T-cell (primary cell): ENCODE data around the gene CIC. TPM values are rescaled to one million over a fixed set of nuclear protein-coding genes. Genes with fewer than 3 reads are reported as not detected.
A peak's percentile ranks its signal among the peaks of the same experiment; 100 is the strongest.

Source experiments
- ATAC-seq, 4 experiments: fragments of 200-7000 bp in 3 of 4; fragments of 150-1000 bp in 1 of 4; cut with Tn5 transposase; replicated peaks in 1 of 4; 1 replicate in 3 of 4; 2 replicates in 1 of 4; pipeline ENCODE4 v1.10.0; 2021; ENCODE audit warnings: moderate library complexity in 3 of 4, mild to moderate bottlenecking in 2 of 4, moderate number of reproducible peaks in 1 of 4
- CTCF ChIA-PET, 2 donors: fragments of 300-600 bp; sonication (Branson Sonifier 250); formaldehyde crosslinking; loops; one replicate each; lab custom pipeline; 2022; ENCODE audit warnings: antibody characterized with exemption in 2 of 2; lab: Charles Lee
- POLR2A ChIA-PET, 2 donors: fragments of 300-600 bp; sonication (Branson Sonifier 250); formaldehyde crosslinking; loops; one replicate each; lab custom pipeline; 2022; ENCODE audit warnings: antibody characterized with exemption in 2 of 2; lab: Charles Lee
- DNase-seq, 35 experiments: peaks; one replicate each; pipeline versions ENCODE4 v3.0.0 to v3.0.0-alpha.2; 2013 to 2023
- H3K27ac ChIP-seq: one replicate; pipeline ENCODE4 v1.5.1; 2013; ENCODE audit warnings: low read length
- H3K27me3 ChIP-seq, 2 experiments: replicated peaks in 1 of 2; 1 replicate in 1 of 2; 2 replicates in 1 of 2; pipeline versions ENCODE4 v1.6.1 to v1.7.0; 2013; ENCODE audit warnings: low read length in 1 of 2, mixed read lengths in 1 of 2; ENCODE audit not compliant: control insufficient read depth in 2 of 2, insufficient read depth in 2 of 2; ENCODE audit errors: extremely low read depth in 1 of 2
- H3K36me3 ChIP-seq, 2 donors: 1 replicate in 1 of 2; 2 replicates in 1 of 2; pipeline versions ENCODE4 v1.6.1 to v1.7.0; 2013; ENCODE audit warnings: low read length in 1 of 2; ENCODE audit not compliant: control insufficient read depth in 2 of 2, insufficient read depth in 1 of 2; ENCODE audit errors: extremely low read depth in 1 of 2
- H3K4me1 ChIP-seq, 2 experiments: 1 replicate in 1 of 2; 2 replicates in 1 of 2; pipeline versions ENCODE4 v1.6.1 to v1.7.0; 2013; ENCODE audit warnings: low read length in 2 of 2, mixed read lengths in 1 of 2; ENCODE audit not compliant: insufficient read depth in 2 of 2, control insufficient read depth in 1 of 2; ENCODE audit errors: extremely low read depth in 1 of 2
- H3K4me3 ChIP-seq, 2 donors: 1 replicate in 1 of 2; 2 replicates in 1 of 2; pipeline versions ENCODE4 v1.5.1 to v1.7.0; 2013; ENCODE audit warnings: mild to moderate bottlenecking in 2 of 2, low read length in 1 of 2, moderate library complexity in 1 of 2; ENCODE audit not compliant: control insufficient read depth in 1 of 2; ENCODE audit errors: extremely low read depth in 1 of 2
- H3K9me3 ChIP-seq: 2 replicates; pipeline ENCODE4 v1.7.0; 2013
- H3K27ac Mint-ChIP-seq, 2 donors: one replicate each; pipeline ENCODE4 v1.8.0; 2020 to 2021; ENCODE audit warnings: mild to moderate bottlenecking in 2 of 2, mixed read lengths in 2 of 2
- H3K27me3 Mint-ChIP-seq, 2 donors: one replicate each; pipeline ENCODE4 v1.8.0; 2021 to 2022; ENCODE audit warnings: mixed read lengths in 2 of 2
- H3K36me3 Mint-ChIP-seq: one replicate; pipeline ENCODE4 v1.8.0; 2021; ENCODE audit warnings: mixed read lengths
- H3K4me1 Mint-ChIP-seq, 3 donors: one replicate each; pipeline ENCODE4 v1.8.0; 2020 to 2022; ENCODE audit warnings: mixed read lengths in 3 of 3, mild to moderate bottlenecking in 1 of 3
- H3K4me3 Mint-ChIP-seq, 3 donors: one replicate each; pipeline ENCODE4 v1.8.0; 2020 to 2022; ENCODE audit warnings: mild to moderate bottlenecking in 3 of 3, mixed read lengths in 3 of 3, moderate library complexity in 3 of 3
- H3K9me3 Mint-ChIP-seq, 3 donors: one replicate each; pipeline ENCODE4 v1.8.0; 2020 to 2022; ENCODE audit warnings: mixed read lengths in 3 of 3
- WGBS: methylation state at CpG from one replicate; pipeline ENCODE4 v1.1.5; 2013; ENCODE audit warnings: missing lambda C conversion rate; ENCODE audit not compliant: insufficient coverage; 5-methylcytosine and 5-hydroxymethylcytosine counted together
- total RNA-seq, 35 experiments: library from RNA in 6 of 35; stranded (reverse) in 6 of 35; fragments of 120-200 nt in 1 of 35; gene quantifications; one replicate each; pipeline versions ENCODE4 v1.2.1 to v1.2.4 and lab custom pipeline; 2013 to 2026

The CIC gene
- total RNA-seq, 5 donors from 2014 or later (not counting 1 experiment from before 2014, with no cell fraction given), result 93.9 to 110 (median 104) TPM

DNA sequence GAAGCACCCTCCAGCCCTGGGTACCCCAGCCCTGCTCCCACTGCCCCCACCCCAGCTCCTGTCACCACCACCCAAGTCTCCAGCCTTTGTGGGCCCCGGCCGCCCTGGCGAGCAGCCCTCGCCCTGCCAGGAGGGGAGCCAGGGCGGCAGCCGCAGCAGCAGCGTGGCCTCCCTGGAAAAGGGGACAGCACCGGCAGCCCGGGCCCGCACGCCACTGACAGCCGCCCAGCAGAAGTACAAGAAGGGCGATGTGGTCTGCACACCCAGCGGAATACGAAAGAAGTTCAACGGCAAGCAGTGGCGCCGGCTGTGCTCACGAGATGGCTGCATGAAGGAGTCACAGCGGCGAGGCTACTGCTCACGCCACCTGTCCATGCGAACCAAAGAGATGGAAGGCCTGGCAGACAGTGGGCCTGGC is 3.9 kb downstream of the CIC start:
- Mint-ChIP-seq H3K9me3 (no peaks in the 10 kb centered on the region), H3K27ac (no peak overlapping the region), H3K36me3 (peaks cover 16% of the 10 kb centered on the region), H3K4me3 (no peak overlapping the region), H3K4me1 (peaks cover 26 to 55% (median 47%) of the 10 kb centered on the region in 3 donors), H3K27me3 (no peaks in the 10 kb centered on the region)
- CTCF ChIA-PET, result no interaction called here
- ATAC-seq (no peak), DNase-seq (no peak)
- Histone ChIP-seq H3K27me3 (no peaks in the 10 kb centered on the region), H3K4me1 (peaks cover 17 to 71% of the 10 kb centered on the region in 2 experiments), H3K27ac (no peak overlapping the region), H3K4me3 (no peak overlapping the region), H3K9me3 (no peaks in the 10 kb centered on the region), H3K36me3 (peaks cover 19 to 35% of the 10 kb centered on the region in 2 donors)
- 97% methylated on average over 22 of the region's 23 CpGs for WGBS
- POLR2A ChIA-PET, result interaction anchor here in 1 of 2 donors (0.7 kb wide), 1 partner anchor 56 kb away, joined by 3 read pairs; no protein-coding TSS in a partner anchor

DNA sequence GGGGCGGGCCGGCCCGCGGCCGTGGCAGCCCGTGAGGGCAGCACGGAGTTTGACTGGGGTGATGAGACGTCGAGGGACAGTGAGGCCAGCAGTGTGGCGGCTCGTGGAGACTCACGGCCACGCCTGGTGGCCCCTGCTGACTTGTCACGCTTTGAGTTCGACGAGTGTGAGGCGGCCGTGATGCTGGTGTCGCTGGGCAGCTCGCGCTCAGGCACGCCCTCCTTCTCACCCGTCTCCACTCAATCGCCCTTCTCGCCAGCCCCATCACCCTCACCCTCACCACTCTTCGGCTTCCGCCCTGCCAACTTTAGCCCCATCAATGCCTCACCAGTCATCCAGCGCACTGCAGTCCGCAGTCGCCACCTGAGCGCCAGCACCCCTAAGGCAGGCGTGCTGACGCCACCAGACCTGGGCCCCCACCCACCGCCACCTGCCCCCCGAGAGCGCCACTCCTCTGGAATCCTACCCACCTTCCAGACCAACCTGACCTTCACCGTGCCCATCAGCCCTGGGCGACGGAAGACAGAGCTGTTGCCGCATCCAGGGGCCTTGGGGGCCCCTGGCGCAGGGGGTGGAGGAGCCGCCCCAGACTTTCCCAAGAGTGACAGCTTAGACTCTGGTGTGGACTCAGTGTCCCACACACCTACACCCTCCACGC is 4.5 kb downstream of the CIC start:
- H3K4me3 ChIP-seq, result no peak overlapping the region
- no peaks in the 10 kb centered on the region for H3K27me3 ChIP-seq
- peaks cover 16% of the 10 kb centered on the region for H3K36me3 Mint-ChIP-seq
- WGBS, result 97% methylated on average over 41 of the region's 43 CpGs
- DNase-seq, result no peak
- ChIA-PET POLR2A (no interaction called here), CTCF (no interaction called here)
- peaks cover 32 to 58% (median 50%) of the 10 kb centered on the region in 3 donors for H3K4me1 Mint-ChIP-seq
- H3K4me3 Mint-ChIP-seq, result no peak overlapping the region
- no peaks in the 10 kb centered on the region for H3K9me3 Mint-ChIP-seq
- H3K27ac ChIP-seq, result no peak overlapping the region
- peaks cover 19 to 35% of the 10 kb centered on the region in 2 donors for H3K36me3 ChIP-seq
- no peak for ATAC-seq
- H3K27me3 Mint-ChIP-seq, result no peaks in the 10 kb centered on the region
- H3K4me1 ChIP-seq, result peaks cover 17 to 76% of the 10 kb centered on the region in 2 experiments
- no peak overlapping the region for H3K27ac Mint-ChIP-seq
- no peaks in the 10 kb centered on the region for H3K9me3 ChIP-seq

DNA sequence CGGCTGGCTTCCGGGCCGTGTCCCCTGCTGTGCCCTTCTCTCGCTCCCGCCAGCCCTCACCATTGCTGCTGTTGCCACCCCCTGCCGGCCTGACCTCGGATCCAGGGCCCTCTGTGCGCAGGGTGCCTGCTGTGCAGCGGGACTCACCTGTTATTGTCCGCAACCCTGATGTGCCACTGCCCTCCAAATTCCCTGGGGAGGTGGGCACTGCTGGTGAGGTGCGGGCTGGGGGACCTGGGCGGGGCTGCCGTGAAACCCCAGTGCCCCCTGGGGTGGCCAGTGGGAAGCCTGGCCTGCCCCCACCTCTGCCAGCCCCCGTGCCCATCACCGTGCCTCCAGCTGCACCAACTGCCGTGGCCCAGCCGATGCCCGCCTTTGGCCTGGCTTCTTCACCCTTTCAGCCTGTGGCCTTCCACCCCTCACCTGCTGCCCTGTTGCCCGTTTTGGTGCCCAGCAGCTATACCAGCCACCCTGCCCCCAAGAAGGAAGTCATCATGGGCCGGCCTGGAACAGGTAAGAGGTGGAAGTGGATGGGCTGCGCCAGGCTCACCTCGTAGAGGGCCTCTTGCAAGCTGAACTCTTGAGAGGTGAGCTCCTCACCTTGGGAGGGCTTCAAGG is 5.1 kb downstream of the CIC start:
- Histone ChIP-seq H3K4me3 (no peak overlapping the region), H3K27me3 (no peaks in the 10 kb centered on the region), H3K4me1 (peaks cover 19 to 83% of the 10 kb centered on the region in 2 experiments), H3K9me3 (no peaks in the 10 kb centered on the region), H3K36me3 (peaks cover 19 to 35% of the 10 kb centered on the region in 2 donors), H3K27ac (no peak overlapping the region)
- ATAC-seq (no peak), DNase-seq (no peak)
- peaks cover 16% of the 10 kb centered on the region for H3K36me3 Mint-ChIP-seq
- CTCF ChIA-PET, result no interaction called here
- no peaks in the 10 kb centered on the region for H3K9me3 Mint-ChIP-seq
- H3K27me3 Mint-ChIP-seq, result no peaks in the 10 kb centered on the region
- peaks cover 38 to 64% (median 57%) of the 10 kb centered on the region in 3 donors for H3K4me1 Mint-ChIP-seq
- POLR2A ChIA-PET, result no interaction called here
- 96% methylated on average over 20 of the region's 22 CpGs for WGBS
- H3K27ac Mint-ChIP-seq, result no peak overlapping the region
- no peak overlapping the region for H3K4me3 Mint-ChIP-seq

DNA sequence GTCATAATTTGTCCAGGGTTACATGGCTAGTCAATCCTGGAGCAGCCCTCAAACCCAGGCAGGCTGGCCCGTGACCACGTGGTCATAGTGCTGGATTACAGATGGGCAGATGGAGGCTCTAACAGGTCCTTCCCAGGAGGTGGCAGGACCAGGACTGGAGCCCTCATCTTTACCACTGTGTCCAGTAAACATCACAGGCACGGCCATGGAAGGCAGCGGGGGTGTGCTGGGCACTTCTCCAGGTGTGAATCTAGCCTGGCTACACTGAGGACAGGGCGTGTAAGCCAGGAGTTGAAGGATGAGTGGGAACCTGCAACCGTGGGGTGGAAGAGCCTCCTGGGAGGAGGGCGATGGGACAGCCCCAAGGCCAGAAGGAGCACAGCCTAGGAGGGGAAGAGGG is 6.1 kb downstream of the CIC start:
- no peak for ATAC-seq
- Histone ChIP-seq H3K4me3 (no peak overlapping the region), H3K27ac (no peak overlapping the region), H3K4me1 (peaks cover 20 to 81% of the 10 kb centered on the region in 2 experiments), H3K27me3 (no peaks in the 10 kb centered on the region), H3K9me3 (no peaks in the 10 kb centered on the region), H3K36me3 (peaks cover 19 to 35% of the 10 kb centered on the region in 2 donors)
- ChIA-PET CTCF (no interaction called here), POLR2A (no interaction called here)
- H3K27ac Mint-ChIP-seq, result peak overlapping the region in 1 of 2 donors; percentile 73
- peaks cover 16% of the 10 kb centered on the region for H3K36me3 Mint-ChIP-seq
- no peak overlapping the region for H3K4me3 Mint-ChIP-seq
- no peaks in the 10 kb centered on the region for H3K27me3 Mint-ChIP-seq
- H3K9me3 Mint-ChIP-seq, result no peaks in the 10 kb centered on the region
- WGBS, result 94% methylated on average over 7 of the region's 7 CpGs
- H3K4me1 Mint-ChIP-seq, result peaks cover 45 to 63% (median 56%) of the 10 kb centered on the region in 3 donors
- DNase-seq, result no peak

DNA sequence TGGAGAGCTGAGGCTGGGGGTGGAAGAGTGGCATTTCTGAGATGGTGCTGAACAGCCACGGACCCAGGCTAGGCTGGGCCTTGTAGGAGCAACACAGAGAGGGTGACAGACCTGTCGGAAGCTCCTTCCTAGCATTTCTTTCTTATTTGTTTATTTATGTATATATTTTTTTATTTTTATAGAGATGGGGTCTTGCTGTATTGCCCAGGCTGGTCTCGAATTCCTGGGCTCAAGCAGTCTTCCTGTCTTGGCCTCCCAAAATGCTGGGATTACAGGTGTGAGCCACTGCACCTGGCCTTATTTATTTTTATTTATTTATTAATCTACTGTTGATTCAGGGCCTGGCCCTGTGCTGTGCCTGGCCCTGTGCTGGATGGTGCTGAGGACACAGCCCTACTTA is 6.5 kb downstream of the CIC start:
- CTCF ChIA-PET, result no interaction called here
- Mint-ChIP-seq H3K9me3 (no peaks in the 10 kb centered on the region), H3K4me3 (no peak overlapping the region), H3K27ac (peak overlapping the region; percentile 82 to 87), H3K4me1 (peaks cover 45 to 60% (median 52%) of the 10 kb centered on the region in 3 donors), H3K36me3 (peaks cover 16% of the 10 kb centered on the region), H3K27me3 (no peaks in the 10 kb centered on the region)
- no peak overlapping the region for H3K4me3 ChIP-seq
- no peaks in the 10 kb centered on the region for H3K27me3 ChIP-seq
- no peak for ATAC-seq
- POLR2A ChIA-PET, result no interaction called here
- peaks cover 19 to 35% of the 10 kb centered on the region in 2 donors for H3K36me3 ChIP-seq
- H3K4me1 ChIP-seq, result peaks cover 16 to 77% of the 10 kb centered on the region in 2 experiments
- WGBS, result no CpG with 5 or more reads among the region's 3 CpGs
- no peak for DNase-seq
- H3K9me3 ChIP-seq, result no peaks in the 10 kb centered on the region
- H3K27ac ChIP-seq, result no peak overlapping the region

DNA sequence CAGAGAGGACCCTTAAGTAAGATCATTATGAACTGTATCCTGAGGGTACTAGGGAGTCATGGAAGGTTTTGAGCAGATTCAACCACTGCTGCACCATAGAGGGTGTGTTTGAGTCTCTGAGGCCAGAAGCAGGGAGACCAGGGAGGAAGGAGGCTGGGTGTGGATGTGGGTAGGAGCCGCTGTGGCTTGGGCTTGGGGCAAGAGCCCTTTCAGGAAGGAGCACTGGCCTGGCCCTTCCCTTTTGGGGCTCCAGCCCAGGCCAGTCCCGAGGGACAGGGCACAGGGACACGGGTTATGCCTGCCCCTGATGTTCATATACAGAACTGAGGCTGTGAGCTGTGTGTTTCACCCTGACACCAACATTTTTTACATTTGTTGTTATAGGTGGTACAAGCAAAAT is 7.2 kb downstream of the CIC start:
- H3K27ac ChIP-seq, result no peak overlapping the region

More for the DNA sequence above, 7.2 kb downstream of the CIC start:
- peaks cover 11 to 77% of the 10 kb centered on the region in 2 experiments for H3K4me1 ChIP-seq
- no CpG with 5 or more reads among the region's 3 CpGs for WGBS
- no peaks in the 10 kb centered on the region for H3K9me3 ChIP-seq
- Mint-ChIP-seq H3K9me3 (no peaks in the 10 kb centered on the region), H3K27me3 (no peaks in the 10 kb centered on the region), H3K4me3 (peak overlapping the region in 1 of 3 donors; percentile 20), H3K4me1 (peaks cover 42 to 53% (median 48%) of the 10 kb centered on the region in 3 donors), H3K36me3 (peaks cover 15% of the 10 kb centered on the region), H3K27ac (peak overlapping the region; percentile 82 to 87)
- peaks cover 19 to 35% of the 10 kb centered on the region in 2 donors for H3K36me3 ChIP-seq
- H3K4me3 ChIP-seq, result no peak overlapping the region
- DNase-seq (no peak), ATAC-seq (no peak)
- H3K27me3 ChIP-seq, result no peaks in the 10 kb centered on the region
- POLR2A ChIA-PET, result no interaction called here
- CTCF ChIA-PET, result no interaction called here
